VCaP (cell line): ENCODE data around the gene LTB4R2.

Experiments
- H3K27ac ChIP-seq: fragments of 450-650 bp; 2 replicates; pipeline ENCODE4 v1.5.1; 2017
- CTCF ChIP-seq: fragments of 450-650 bp; conservative IDR thresholded peaks from 2 replicates; pipeline ENCODE4 v1.5.1; 2017; ENCODE audit warnings: mild to moderate bottlenecking, moderate library complexity

LTB4R2 gene

GRCh38 chr14:24271134-24271833, 38.7 kb upstream of the LTB4R2 start, which contains the start of gene RABGGTA:
RABGGTA (minus strand) TSS chr14:24271597; CDS start chr14:24271115, 482 bp downstream.
- H3K27ac ChIP-seq: peak within 1 kb of the TSS; percentile 93
- TF ChIP-seq CTCF: peak; percentile 84

GRCh38 chr14:24271834-24272263, 38.1 kb upstream of the LTB4R2 start:
- TF ChIP-seq CTCF: no peak
- peak overlapping the region; percentile 93 for H3K27ac ChIP-seq

- no peak for TF ChIP-seq CTCF
- no peak overlapping the region for H3K27ac ChIP-seq
Measured at GRCh38 chr14:24272467-24272866, 37.5 kb upstream of the LTB4R2 start.

- no peak overlapping the region for H3K27ac ChIP-seq
- TF ChIP-seq CTCF: no peak
Measured at GRCh38 chr14:24273422-24273998, 36.4 kb upstream of the LTB4R2 start.

GRCh38 chr14:24274101-24274543, 35.8 kb upstream of the LTB4R2 start:
- no peak overlapping the region for H3K27ac ChIP-seq
- TF ChIP-seq CTCF: no peak

GRCh38 chr14:24277071-24277470, 32.9 kb upstream of the LTB4R2 start:
- H3K27ac ChIP-seq: no peak overlapping the region
- TF ChIP-seq CTCF: no peak

- H3K27ac ChIP-seq: no peak overlapping the region
- no peak for TF ChIP-seq CTCF
Measured at GRCh38 chr14:24277606-24278321, 32.2 kb upstream of the LTB4R2 start.
